Lung (tissue), 12 donors: ENCODE results near the gene ADCY10. TPM values are rescaled to one million over a fixed set of nuclear protein-coding genes. Genes with fewer than 3 reads are reported as not detected.

ENCODE experiments used
- ATAC-seq: fragments of 200-7000 bp; cut with Tn5 transposase; one replicate; pipeline ENCODE4 v1.9.1; 2020; ENCODE audit warnings: moderate number of reproducible peaks; ENCODE audit not compliant: insufficient read depth, low FRiP score
- DNase-seq, 3 donors: peaks; one replicate each; pipeline ENCODE4 v3.0.0-alpha.2; 2013 to 2017
- H3K27ac ChIP-seq, 2 donors: one replicate each; pipeline ENCODE4 v1.5.1; 2013; ENCODE audit warnings: mild to moderate bottlenecking in 2 of 2, moderate library complexity in 2 of 2, control low read depth in 1 of 2, inconsistent platforms in 1 of 2, low read depth in 1 of 2, low read length in 1 of 2
- H3K27me3 ChIP-seq, 3 donors: one replicate each; pipeline ENCODE4 v1.5.1; 2013; ENCODE audit warnings: low read length in 2 of 3; ENCODE audit not compliant: control insufficient read depth in 3 of 3, insufficient read depth in 3 of 3
- H3K36me3 ChIP-seq, 4 donors: one replicate each; pipeline ENCODE4 v1.5.1; 2013; ENCODE audit warnings: low read length in 4 of 4, mild to moderate bottlenecking in 1 of 4, moderate library complexity in 1 of 4; ENCODE audit not compliant: control insufficient read depth in 4 of 4, insufficient read depth in 4 of 4
- H3K4me1 ChIP-seq, 5 donors: one replicate each; pipeline ENCODE4 v1.5.1; 2013; ENCODE audit warnings: low read length in 5 of 5, mild to moderate bottlenecking in 2 of 5, moderate library complexity in 1 of 5; ENCODE audit not compliant: control insufficient read depth in 5 of 5, insufficient read depth in 5 of 5
- H3K4me3 ChIP-seq: one replicate; pipeline ENCODE4 v1.5.1; 2013; ENCODE audit warnings: mild to moderate bottlenecking, control low read depth, moderate library complexity
- H3K9ac ChIP-seq, 2 donors: one replicate each; pipeline ENCODE4 v1.5.1; 2013; ENCODE audit warnings: low read length in 2 of 2, control low read depth in 1 of 2; ENCODE audit not compliant: insufficient read depth in 1 of 2
- H3K9me3 ChIP-seq, 4 donors: one replicate each; pipeline ENCODE4 v1.5.1; 2013; ENCODE audit warnings: low read length in 3 of 4, mild to moderate bottlenecking in 1 of 4, moderate library complexity in 1 of 4; ENCODE audit not compliant: control insufficient read depth in 4 of 4, insufficient read depth in 3 of 4
- CTCF ChIP-seq: IDR thresholded peaks from 2 replicates; pipeline ENCODE4 v1.5.1; 2012; ENCODE audit warnings: mild to moderate bottlenecking; ENCODE audit errors: control extremely low read depth, extremely low read depth
- WGBS, 2 donors: extraction: QIAGEN DNeasy Blood & Tissue Kit; methylation state at CpG; one replicate each; pipeline ENCODE4 v1.1.7; 2013; 5-methylcytosine and 5-hydroxymethylcytosine counted together
- polyA plus RNA-seq, 2 donors: library from polyadenylated mRNA; stranded (reverse); fragments of 200-250 nt; gene quantifications; one replicate each; pipeline ENCODE4 v1.2.1, GENCODE V29; 2013
- total RNA-seq, 2 donors: library from RNA; depleted of rRNA in 1 of 2; stranded (reverse); fragments of >200 nt in 1 of 2; gene quantifications; one replicate each; pipeline ENCODE4 v1.2.1, GENCODE V29; 2014 to 2021
- donor health status: control.
- donor health status: control.
- donor health status: Bipolar disorder and iron deficiency.
- donor health status: healthy.
- donor health status: DM: yes; HTN: yes; CAD: no.

Gene ADCY10
- total and polyA plus RNA-seq, 4 donors: 0.06 to 0.10 (median 0.09) TPM; not detected in 1

GRCh38 chr1:167821969-167822685 is 91.8 kb downstream of the ADCY10 start:
- ATAC-seq (no peak), DNase-seq (no peak)
- WGBS, 2 donors: 72 to 84% methylated on average over 4 of the region's 4 CpGs

GRCh38 chr1:167821356-167821685 is 92.6 kb downstream of the ADCY10 start:
- ATAC-seq (no peak), DNase-seq (no peak)
- Histone ChIP-seq H3K4me1 (no peaks in the 10 kb centered on the region), H3K27ac (no peak overlapping the region), H3K9me3 (peaks cover 0 to 1% (median 0%) of the 10 kb centered on the region in 4 donors), H3K36me3 (no peaks in the 10 kb centered on the region), H3K27me3 (no peaks in the 10 kb centered on the region), H3K9ac (no peak overlapping the region), H3K4me3 (no peak overlapping the region)
- no peak for TF ChIP-seq CTCF
- WGBS, 2 donors: 95 to 98% methylated on average over 6 of the region's 6 CpGs

More at GRCh38 chr1:167821969-167822685, 91.8 kb downstream of the ADCY10 start:
- Histone ChIP-seq H3K4me1 (no peaks in the 10 kb centered on the region), H3K9ac (no peak overlapping the region), H3K27me3 (no peaks in the 10 kb centered on the region), H3K27ac (no peak overlapping the region), H3K9me3 (peaks cover 0 to 1% (median 0%) of the 10 kb centered on the region in 4 donors), H3K4me3 (no peak overlapping the region), H3K36me3 (no peaks in the 10 kb centered on the region)
- no peak for TF ChIP-seq CTCF

- Histone ChIP-seq H3K27ac (peak overlapping the region in 1 of 2 donors; percentile 75), H3K27me3 (no peaks in the 10 kb centered on the region), H3K36me3 (no peaks in the 10 kb centered on the region), H3K9me3 (peaks cover 0 to 1% (median 0%) of the 10 kb centered on the region in 4 donors), H3K9ac (no peak overlapping the region), H3K4me1 (no peaks in the 10 kb centered on the region), H3K4me3 (no peak overlapping the region)
- 93% methylated on average over 12 of the region's 12 CpGs for WGBS, 2 donors
- ATAC-seq (no peak), DNase-seq (no peak)
- no peak for TF ChIP-seq CTCF
These were observed 93.1 kb downstream of the ADCY10 start for GRCh38 chr1:167820684-167821355.
